ENCODE data around the gene FKBP2. TPM values are rescaled to one million over a fixed set of nuclear protein-coding genes. Genes with fewer than 3 reads are reported as not detected.

Gene FKBP2
- total RNA-seq, 2 experiments from 2014 or later = 26.9 to 33.0 TPM

DNA sequence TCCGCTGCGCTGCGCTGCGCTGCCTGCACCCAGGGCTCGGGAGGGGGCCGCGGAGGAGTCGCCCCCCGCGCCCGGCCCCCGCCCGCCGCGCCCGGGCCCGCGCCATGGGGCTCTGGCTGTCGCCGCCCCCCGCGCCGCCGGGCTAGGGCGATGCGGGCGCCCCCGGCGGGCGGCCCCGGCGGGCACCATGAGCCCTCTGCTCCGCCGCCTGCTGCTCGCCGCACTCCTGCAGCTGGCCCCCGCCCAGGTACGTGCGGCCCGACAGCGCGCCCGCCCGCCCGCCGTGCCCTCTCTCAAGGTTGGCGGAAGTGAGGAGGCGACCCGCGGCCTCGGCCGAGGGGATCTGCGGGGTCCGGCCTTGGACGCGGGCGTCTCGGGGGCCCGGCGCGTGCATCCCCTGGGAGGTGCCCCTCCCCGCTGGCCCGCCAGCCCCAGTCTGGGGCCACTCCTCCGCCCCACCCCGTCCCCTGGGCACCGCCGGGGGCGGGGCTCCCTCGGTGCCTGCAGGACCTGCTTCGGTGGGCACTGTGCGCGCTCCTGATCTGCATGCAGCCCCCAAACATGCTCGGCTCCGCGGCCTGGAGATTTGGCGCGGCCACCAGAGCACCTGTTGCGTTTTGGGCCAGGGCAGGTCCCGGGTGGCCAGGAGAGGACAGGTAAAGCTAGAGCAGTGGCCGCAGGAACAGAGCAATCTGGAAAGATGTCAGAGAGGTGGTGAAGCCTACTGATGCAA lies 6.1 kb upstream of the FKBP2 start:
- H3K4me1 Mint-ChIP-seq (ENCODE audit: low read depth) = peaks cover 45% of the 10 kb centered on the region
- H3K9me3 Mint-ChIP-seq (ENCODE audit: insufficient read depth) = no peaks in the 10 kb centered on the region
- peak; percentile 52 for ATAC-seq
- peak overlapping the region; percentile 91 for H3K4me3 Mint-ChIP-seq
- peak; percentile 62 for DNase-seq
- peak overlapping the region; percentile 81 for H3K27ac Mint-ChIP-seq
- CTCF ChIA-PET = interaction anchor here (1.9 kb wide), 1 partner anchor 8 kb away, joined by 6 read pairs; the partner anchor contains the start of genes NUDT22 and TRPT1
- H3K27me3 Mint-ChIP-seq (ENCODE audit: low read depth) = no peaks in the 10 kb centered on the region
- POLR2A ChIA-PET = interaction anchor here (1.2 kb wide), 1 partner anchor 27 kb away, joined by 4 read pairs; no protein-coding TSS in a partner anchor
- H3K36me3 Mint-ChIP-seq (ENCODE audit: low read depth) = peaks cover 33% of the 10 kb centered on the region

DNA sequence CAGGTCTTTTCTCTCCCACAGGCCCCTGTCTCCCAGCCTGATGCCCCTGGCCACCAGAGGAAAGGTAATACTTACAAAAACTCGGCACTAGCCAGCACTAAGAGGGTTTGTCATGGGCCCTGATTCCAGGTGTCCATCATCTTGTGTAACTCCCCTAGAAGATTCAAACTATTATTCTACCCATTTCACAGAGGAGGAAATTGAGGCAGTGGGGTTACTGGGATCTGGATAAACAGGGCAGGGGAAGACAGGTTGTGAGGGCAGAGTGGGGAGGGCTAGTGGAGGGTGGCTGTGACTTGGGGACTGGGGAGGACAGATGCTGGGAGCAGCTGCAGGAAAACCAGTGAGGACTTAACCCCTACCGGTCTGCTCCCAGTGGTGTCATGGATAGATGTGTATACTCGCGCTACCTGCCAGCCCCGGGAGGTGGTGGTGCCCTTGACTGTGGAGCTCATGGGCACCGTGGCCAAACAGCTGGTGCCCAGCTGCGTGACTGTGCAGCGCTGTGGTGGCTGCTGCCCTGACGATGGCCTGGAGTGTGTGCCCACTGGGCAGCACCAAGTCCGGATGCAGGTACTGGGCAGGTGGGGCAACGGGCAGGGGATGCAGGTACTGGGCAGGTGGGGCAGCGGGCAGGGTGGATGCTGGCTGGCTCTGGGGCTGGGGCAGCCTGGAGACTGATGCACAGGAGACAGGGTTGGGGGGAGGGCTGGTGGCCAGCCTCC lies 5.3 kb upstream of the FKBP2 start:
- DNase-seq = no peak
- Mint-ChIP-seq H3K4me1 (ENCODE audit: low read depth) (peaks cover 50% of the 10 kb centered on the region), H3K36me3 (ENCODE audit: low read depth) (peaks cover 34% of the 10 kb centered on the region), H3K4me3 (peak overlapping the region; percentile 91), H3K27me3 (ENCODE audit: low read depth) (no peaks in the 10 kb centered on the region), H3K9me3 (ENCODE audit: insufficient read depth) (no peaks in the 10 kb centered on the region), H3K27ac (peak overlapping the region; percentile 81)
- ChIA-PET POLR2A (interaction anchor here (1.0 to 1.2 kb wide), 2 partner anchors 9 to 28 kb away, joined by 4 read pairs; partner anchors contain the start of genes NUDT22 and TRPT1), CTCF (interaction anchor here (0.6 to 1.9 kb wide), 4 partner anchors 9 to 69 kb away, joined by 3 to 6 read pairs (median 4); partner anchors contain the start of genes NUDT22 and TRPT1)
- no peak for ATAC-seq

DNA sequence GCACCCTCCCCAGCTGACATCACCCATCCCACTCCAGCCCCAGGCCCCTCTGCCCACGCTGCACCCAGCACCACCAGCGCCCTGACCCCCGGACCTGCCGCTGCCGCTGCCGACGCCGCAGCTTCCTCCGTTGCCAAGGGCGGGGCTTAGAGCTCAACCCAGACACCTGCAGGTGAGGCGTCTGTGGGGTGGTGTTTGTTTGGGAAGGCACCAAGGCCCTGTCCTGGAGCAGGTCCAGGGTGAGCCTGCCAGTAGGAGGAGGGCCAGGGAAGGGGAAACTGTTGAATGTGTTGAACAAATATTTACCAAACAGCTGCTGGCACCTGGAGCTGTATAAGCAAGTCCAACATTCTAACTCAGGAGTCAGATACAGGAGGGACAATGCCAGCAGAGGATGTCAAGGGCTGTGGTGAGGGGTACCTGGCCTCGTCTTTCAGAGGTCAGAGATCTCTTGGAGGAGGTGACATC lies 3.4 kb upstream of the FKBP2 start:
- Mint-ChIP-seq H3K27ac (no peak overlapping the region), H3K4me3 (no peak overlapping the region), H3K9me3 (ENCODE audit: insufficient read depth) (no peaks in the 10 kb centered on the region), H3K4me1 (ENCODE audit: low read depth) (peaks cover 39% of the 10 kb centered on the region), H3K27me3 (ENCODE audit: low read depth) (no peaks in the 10 kb centered on the region), H3K36me3 (ENCODE audit: low read depth) (peaks cover 33% of the 10 kb centered on the region)
- DNase-seq (no peak), ATAC-seq (no peak)
- CTCF ChIA-PET = interaction anchor here (0.9 to 2.8 kb wide), 3 partner anchors 31 to 67 kb away, joined by 3 to 9 read pairs (median 5); partner anchors contain the start of gene FERMT3
- POLR2A ChIA-PET = interaction anchor here (0.6 to 1.5 kb wide), 5 partner anchors 9 to 103 kb away, joined by 3 to 6 read pairs (median 3); partner anchors contain the start of genes FERMT3, PPP1R14B and STIP1

DNA sequence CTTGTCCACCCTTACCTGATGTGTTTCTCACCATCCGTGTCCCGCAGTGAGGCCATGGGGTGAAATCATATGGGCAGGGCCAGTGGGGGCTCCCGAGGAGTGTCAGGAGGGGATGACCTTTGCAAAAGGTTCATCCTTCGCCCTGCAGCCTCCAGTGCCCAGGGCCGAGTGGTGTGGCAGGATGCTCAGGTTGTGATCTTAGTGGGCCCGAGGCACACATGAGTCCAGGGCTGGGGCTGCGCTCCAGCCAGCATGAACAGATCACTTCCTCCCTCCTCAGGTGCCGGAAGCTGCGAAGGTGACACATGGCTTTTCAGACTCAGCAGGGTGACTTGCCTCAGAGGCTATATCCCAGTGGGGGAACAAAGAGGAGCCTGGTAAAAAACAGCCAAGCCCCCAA lies 2.8 kb upstream of the FKBP2 start:
- Mint-ChIP-seq H3K9me3 (ENCODE audit: insufficient read depth) (no peaks in the 10 kb centered on the region), H3K36me3 (ENCODE audit: low read depth) (peaks cover 38% of the 10 kb centered on the region), H3K27me3 (ENCODE audit: low read depth) (no peaks in the 10 kb centered on the region), H3K4me3 (no peak overlapping the region), H3K4me1 (ENCODE audit: low read depth) (peaks cover 38% of the 10 kb centered on the region), H3K27ac (peak overlapping the region; percentile 61)
- ATAC-seq (no peak), DNase-seq (no peak)
- CTCF ChIA-PET = interaction anchor here (0.9 to 2.8 kb wide), 3 partner anchors 32 to 66 kb away, joined by 3 to 9 read pairs (median 5); partner anchors contain the start of gene FERMT3
- POLR2A ChIA-PET = interaction anchor here (1.0 to 2.0 kb wide), 6 partner anchors 8 to 66 kb away, joined by 3 to 12 read pairs (median 4); partner anchors contain the start of genes FERMT3, NUDT22, PPP1R14B and STIP1

DNA sequence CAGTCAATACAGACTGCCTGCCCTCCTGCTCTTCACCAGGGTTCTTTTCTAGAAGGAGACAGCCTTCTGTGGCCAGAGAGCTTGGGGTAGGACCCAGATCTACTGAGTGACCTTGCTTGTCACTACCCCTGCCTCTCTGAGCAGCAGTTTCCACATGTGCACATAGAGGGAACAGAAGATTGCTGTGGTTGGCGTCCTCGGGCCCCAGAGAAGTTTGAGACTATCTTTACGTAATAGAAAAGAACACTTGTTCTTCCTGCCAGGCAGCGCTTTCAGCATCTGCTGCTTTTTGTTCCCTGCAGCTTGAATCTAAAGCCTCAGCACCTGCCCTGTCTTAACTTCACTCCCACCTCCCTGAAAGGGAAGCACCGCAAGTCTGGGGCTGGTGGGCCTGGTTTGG lies 1.9 kb upstream of the FKBP2 start:
- Mint-ChIP-seq H3K9me3 (ENCODE audit: insufficient read depth) (no peaks in the 10 kb centered on the region), H3K27me3 (ENCODE audit: low read depth) (no peaks in the 10 kb centered on the region), H3K4me3 (no peak overlapping the region), H3K27ac (peak overlapping the region; percentile 61), H3K4me1 (ENCODE audit: low read depth) (peaks cover 42% of the 10 kb centered on the region), H3K36me3 (ENCODE audit: low read depth) (peaks cover 47% of the 10 kb centered on the region)
- ChIA-PET POLR2A (interaction anchor here (1.0 to 2.0 kb wide), 6 partner anchors 10 to 65 kb away, joined by 3 to 12 read pairs (median 4); partner anchors contain the start of genes FERMT3, NUDT22, STIP1 and TRPT1), CTCF (interaction anchor here (2.8 kb wide), 1 partner anchor 34 kb away, joined by 9 read pairs; no protein-coding TSS in a partner anchor)
- DNase-seq (no peak), ATAC-seq (no peak)

DNA sequence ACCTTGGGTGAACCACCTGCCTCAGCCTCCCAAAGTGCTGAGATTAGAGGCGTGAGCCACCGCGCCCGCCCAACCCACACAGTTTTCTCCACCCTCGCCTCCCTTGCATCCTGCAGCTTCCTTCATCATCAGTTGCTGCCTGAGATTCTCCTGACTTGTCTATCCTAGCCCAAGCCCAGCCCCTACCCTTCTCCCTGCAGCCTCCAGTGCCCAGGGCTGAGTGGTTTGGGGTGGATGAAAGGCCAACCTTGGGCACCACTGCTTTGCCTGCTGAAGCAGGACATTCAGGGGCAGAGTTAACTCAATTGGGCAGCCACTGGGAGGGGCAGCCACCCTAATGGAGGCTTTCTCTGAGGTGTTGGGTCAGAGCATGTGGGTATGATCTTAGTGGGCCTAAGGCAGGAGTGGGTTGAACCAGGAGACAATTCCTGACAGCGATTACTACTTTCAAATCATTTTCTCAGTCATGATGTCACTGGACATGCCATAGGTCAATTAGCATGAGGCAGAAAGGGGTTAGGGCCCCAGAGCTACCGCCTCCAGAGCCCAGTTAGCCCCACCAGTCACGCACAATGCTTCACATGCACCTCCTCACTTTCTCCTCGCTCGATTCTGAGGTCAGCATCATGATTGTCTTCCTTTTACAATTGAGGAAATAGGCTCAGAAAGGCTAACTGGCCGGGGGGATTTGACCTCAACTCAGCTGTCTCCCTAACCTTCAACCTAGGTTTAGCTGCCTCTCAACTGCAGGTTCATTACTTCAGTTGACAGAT lies 1.0 kb upstream of the FKBP2 start:
- H3K4me1 Mint-ChIP-seq (ENCODE audit: low read depth) = peaks cover 48% of the 10 kb centered on the region
- peaks cover 50% of the 10 kb centered on the region for H3K36me3 Mint-ChIP-seq (ENCODE audit: low read depth)
- H3K27ac Mint-ChIP-seq = peak overlapping the region; percentile 98
- no peaks in the 10 kb centered on the region for H3K9me3 Mint-ChIP-seq (ENCODE audit: insufficient read depth)
- CTCF ChIA-PET = interaction anchor here (0.8 to 2.8 kb wide), 2 partner anchors 9 to 35 kb away, joined by 3 to 9 read pairs; partner anchors contain the start of gene DNAJC4
- POLR2A ChIA-PET = interaction anchor here (0.8 to 2.0 kb wide), 7 partner anchors 8 to 58 kb away, joined by 3 to 15 read pairs (median 3); partner anchors contain the start of genes DNAJC4, FERMT3, NUDT22 and TRPT1
- ATAC-seq = no peak
- no peaks in the 10 kb centered on the region for H3K27me3 Mint-ChIP-seq (ENCODE audit: low read depth)
- H3K4me3 Mint-ChIP-seq = peak overlapping the region; percentile 89
- peak; percentile 41 for DNase-seq

DNA sequence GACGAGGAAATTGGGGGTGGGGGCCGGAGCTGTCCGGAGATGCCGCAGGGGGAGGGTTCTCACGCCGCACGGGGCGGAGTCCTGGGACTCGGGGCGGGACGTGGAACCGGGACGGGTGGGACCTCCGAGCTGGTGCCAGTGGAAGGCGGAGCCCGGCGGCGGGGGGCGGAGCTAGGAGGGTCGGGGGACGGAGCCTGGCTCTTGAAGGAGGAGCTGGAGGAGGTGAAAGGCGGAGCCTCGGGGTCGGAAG lies 271 bp downstream of the FKBP2 start:
- Mint-ChIP-seq H3K27me3 (ENCODE audit: low read depth) (no peaks in the 10 kb centered on the region), H3K4me1 (ENCODE audit: low read depth) (peaks cover 39% of the 10 kb centered on the region), H3K36me3 (ENCODE audit: low read depth) (peaks cover 45% of the 10 kb centered on the region), H3K27ac (peak overlapping the region; percentile 98), H3K9me3 (ENCODE audit: insufficient read depth) (no peaks in the 10 kb centered on the region), H3K4me3 (peak overlapping the region; percentile 89)
- CTCF ChIA-PET = interaction anchor here (0.7 to 6.8 kb wide), 6 partner anchors 10 to 99 kb away, joined by 3 to 57 read pairs (median 3); partner anchors contain the start of genes BAD, CCDC88B, FERMT3 and STIP1
- POLR2A ChIA-PET = interaction anchor here (0.7 to 6.3 kb wide), 10 partner anchors 8 to 1476 kb away, joined by 3 to 58 read pairs (median 6); partner anchors contain the start of genes DNAJC4, FERMT3, NUDT22 and PRDX5
- ATAC-seq (peak; percentile 83), DNase-seq (no peak)

DNA sequence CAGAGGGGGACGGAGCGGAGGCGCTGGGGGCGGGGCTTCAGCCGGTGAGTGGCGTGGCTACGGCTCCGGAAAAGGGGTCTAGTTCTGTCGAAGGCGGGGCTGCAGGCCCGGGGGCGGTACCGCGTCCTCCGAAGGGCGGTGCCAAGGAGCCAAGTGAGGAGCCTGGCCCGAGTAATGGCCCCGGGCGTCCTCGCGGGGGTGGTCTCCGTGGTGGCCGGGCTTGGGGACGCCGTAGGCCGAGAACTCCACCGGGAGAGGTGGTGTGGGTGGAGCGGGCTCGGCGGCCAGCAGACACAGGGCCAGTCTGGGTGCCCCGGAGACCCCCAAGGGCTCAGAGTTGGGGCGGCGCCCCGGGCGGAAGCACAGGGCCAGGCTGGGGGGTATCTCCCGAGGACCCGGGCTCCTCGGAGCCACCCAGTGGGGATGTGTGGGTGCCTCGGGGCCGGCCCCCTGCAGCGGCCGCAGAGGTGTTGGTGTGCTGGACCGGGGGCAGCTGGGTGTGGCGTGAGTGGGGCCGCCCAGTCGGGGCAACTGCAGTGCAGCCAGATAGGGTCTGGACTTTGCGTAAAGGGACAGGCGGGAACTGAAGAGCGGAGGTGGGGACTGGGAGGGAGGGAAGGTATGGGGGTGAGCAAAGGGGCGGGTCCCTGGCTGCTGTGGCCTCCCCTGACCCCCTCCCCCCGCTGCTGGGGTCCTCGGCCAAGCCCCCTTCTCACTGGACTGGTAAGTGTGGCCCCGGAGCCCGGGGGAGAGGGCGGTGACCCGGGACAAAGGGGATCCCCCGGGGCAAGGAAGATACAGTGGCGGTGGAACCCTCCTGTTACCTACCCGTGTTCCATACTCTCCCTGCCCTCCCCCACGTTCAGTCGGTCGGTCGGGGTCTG lies 838 bp downstream of the FKBP2 start:
- CTCF ChIA-PET = interaction anchor here (0.7 to 6.8 kb wide), 7 partner anchors 9 to 98 kb away, joined by 3 to 57 read pairs (median 3); partner anchors contain the start of genes BAD, CCDC88B, FERMT3 and PLCB3
- peak; percentile 5 for ATAC-seq
- H3K4me1 Mint-ChIP-seq (ENCODE audit: low read depth) = peaks cover 39% of the 10 kb centered on the region

DNA sequence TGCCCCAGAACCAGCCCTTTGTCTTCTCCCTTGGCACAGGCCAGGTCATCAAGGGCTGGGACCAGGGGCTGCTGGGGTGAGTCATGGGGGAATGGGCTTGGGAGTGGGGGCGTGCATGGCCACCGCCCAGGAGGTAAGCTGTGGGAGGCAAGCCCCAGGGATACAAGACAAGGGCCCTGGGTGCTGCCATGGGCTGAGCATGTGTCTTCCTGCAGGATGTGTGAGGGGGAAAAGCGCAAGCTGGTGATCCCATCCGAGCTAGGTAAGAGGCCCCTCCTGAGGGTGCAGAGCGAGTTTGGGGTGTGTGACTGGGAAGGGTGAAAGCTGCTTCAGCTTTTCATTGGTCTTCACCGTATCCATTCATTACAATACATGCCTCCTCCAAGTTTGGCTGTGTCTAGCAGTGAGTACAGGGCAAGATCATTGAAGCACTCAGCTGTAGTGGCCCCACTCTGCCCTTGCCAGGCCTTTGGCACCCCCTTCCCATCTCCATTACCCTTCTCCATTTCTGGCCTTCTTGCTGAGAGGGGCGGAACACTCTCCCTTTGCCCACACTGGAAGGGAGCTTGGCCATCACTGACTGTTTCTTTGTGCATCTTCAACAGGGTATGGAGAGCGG lies 2.5 kb downstream of the FKBP2 start:
- H3K36me3 Mint-ChIP-seq (ENCODE audit: low read depth) = peaks cover 28% of the 10 kb centered on the region
- DNase-seq (no peak), ATAC-seq (no peak)
- no peaks in the 10 kb centered on the region for H3K27me3 Mint-ChIP-seq (ENCODE audit: low read depth)
- peaks cover 50% of the 10 kb centered on the region for H3K4me1 Mint-ChIP-seq (ENCODE audit: low read depth)
- no peaks in the 10 kb centered on the region for H3K9me3 Mint-ChIP-seq (ENCODE audit: insufficient read depth)
- CTCF ChIA-PET = interaction anchor here (1.1 to 6.8 kb wide), 9 partner anchors 7 to 113 kb away, joined by 3 to 57 read pairs (median 4); partner anchors contain the start of genes CATSPERZ, ESRRA, FERMT3 and PLCB3
- POLR2A ChIA-PET = interaction anchor here (1.1 to 6.3 kb wide), 7 partner anchors 10 to 74 kb away, joined by 3 to 58 read pairs (median 23); partner anchors contain the start of genes FERMT3, NUDT22, PRDX5 and STIP1
- H3K27ac Mint-ChIP-seq = peak overlapping the region; percentile 85
- peak overlapping the region; percentile 25 for H3K4me3 Mint-ChIP-seq

More for the DNA sequence above, 838 bp downstream of the FKBP2 start:
- Mint-ChIP-seq H3K27me3 (ENCODE audit: low read depth) (no peaks in the 10 kb centered on the region), H3K4me3 (peak overlapping the region; percentile 89), H3K36me3 (ENCODE audit: low read depth) (peaks cover 44% of the 10 kb centered on the region), H3K9me3 (ENCODE audit: insufficient read depth) (no peaks in the 10 kb centered on the region), H3K27ac (peak overlapping the region; percentile 98)
- POLR2A ChIA-PET = interaction anchor here (0.7 to 6.3 kb wide), 12 partner anchors 8 to 1475 kb away, joined by 3 to 58 read pairs (median 6); partner anchors contain the start of genes DNAJC4, FERMT3, NUDT22 and PRDX5
- peak; percentile 100 for DNase-seq

Measured in activated CD8-positive, alpha-beta T cell treated with anti-CD3 and anti-CD28 coated beads, Interleukin-2, amount 10 ng/mL, durations not matched to agents 7 days and 5 days (primary cell).